GM23338 (cell line): Measurements from ENCODE around the gene ZNF358. TPM values are rescaled to one million over a fixed set of nuclear protein-coding genes. Genes with fewer than 3 reads are reported as not detected.
"Not testable (repeated sequence)": the region's sequence is repeated elsewhere in the genome, so short reads cannot be mapped to it uniquely, and the experiment has no call there.

Source experiments
- ATAC-seq: fragments of 200-7000 bp; cut with Tn5 transposase; 3 replicates; pipeline ENCODE4 v1.9.1; 2020
- DNase-seq: peaks from one replicate; pipeline ENCODE4 v3.0.0-alpha.2; 2015; ENCODE audit warnings: low spot score
- H2AFZ ChIP-seq: fragments of 200-600 bp; sonication (generic); 2 replicates; pipeline ENCODE4 v1.8.0; 2016; ENCODE audit warnings: antibody characterized with exemption, mild to moderate bottlenecking, moderate library complexity
- H3F3A ChIP-seq: fragments of 200-600 bp; sonication (generic); replicated peaks from 2 replicates; pipeline ENCODE4 v1.8.0; 2017; ENCODE audit warnings: antibody characterized with exemption, mixed run types, low read depth
- H3K27ac ChIP-seq: fragments of 200-600 bp; sonication (generic); 2 replicates; pipeline ENCODE4 v1.6.1; 2016; ENCODE audit warnings: low read depth
- H3K27me3 ChIP-seq: fragments of 200-600 bp; sonication (generic); 2 replicates; pipeline ENCODE4 v1.8.0; 2016; ENCODE audit warnings: mild to moderate bottlenecking, mixed run types, moderate library complexity; ENCODE audit not compliant: insufficient read depth
- H3K36me3 ChIP-seq: fragments of 200-600 bp; sonication (generic); 2 replicates; pipeline ENCODE4 v1.8.0; 2016; ENCODE audit warnings: mild to moderate bottlenecking; ENCODE audit not compliant: insufficient read depth
- H3K4me1 ChIP-seq: fragments of 200-600 bp; sonication (generic); 2 replicates; pipeline ENCODE4 v1.8.0; 2016; ENCODE audit warnings: mild to moderate bottlenecking, moderate library complexity; ENCODE audit not compliant: insufficient read depth
- H3K4me2 ChIP-seq: fragments of 200-600 bp; sonication (generic); 2 replicates; pipeline ENCODE4 v1.7.1; 2017; ENCODE audit warnings: mixed run types
- H3K4me3 ChIP-seq: fragments of 200-600 bp; sonication (generic); 2 replicates; pipeline ENCODE4 v1.6.1; 2016; ENCODE audit warnings: mixed run types
- H3K79me2 ChIP-seq: fragments of 200-600 bp; sonication (generic); replicated peaks from 2 replicates; pipeline ENCODE4 v1.8.0; 2017; ENCODE audit warnings: mild to moderate bottlenecking; ENCODE audit not compliant: insufficient read depth
- H3K9me2 ChIP-seq: fragments of 200-600 bp; sonication (generic); 2 replicates; pipeline ENCODE4 v1.8.0; 2017; ENCODE audit not compliant: insufficient read depth
- H4K20me1 ChIP-seq: fragments of 200-600 bp; sonication (generic); replicated peaks from 2 replicates; pipeline ENCODE4 v1.8.0; 2017; ENCODE audit warnings: mild to moderate bottlenecking; ENCODE audit not compliant: insufficient read depth
- H3K27ac Mint-ChIP-seq: 2 replicates; pipeline ENCODE4 v1.8.0; 2020; ENCODE audit warnings: inconsistent platforms, mild to moderate bottlenecking, moderate library complexity, mixed read lengths
- H3K27me3 Mint-ChIP-seq: 3 replicates; pipeline ENCODE4 v1.8.0; 2022; ENCODE audit warnings: low read depth, mild to moderate bottlenecking, moderate library complexity, mixed read lengths, inconsistent platforms; ENCODE audit not compliant: insufficient read depth, poor library complexity
- H3K36me3 Mint-ChIP-seq: 3 replicates; pipeline ENCODE4 v1.8.0; 2021; ENCODE audit warnings: low read depth, mild to moderate bottlenecking, inconsistent platforms, moderate library complexity, mixed read lengths
- H3K4me1 Mint-ChIP-seq: 3 replicates; pipeline ENCODE4 v1.8.0; 2020; ENCODE audit warnings: mild to moderate bottlenecking, inconsistent platforms, mixed read lengths
- H3K4me3 Mint-ChIP-seq: 3 replicates; pipeline ENCODE4 v1.8.0; 2021; ENCODE audit warnings: moderate library complexity, mild to moderate bottlenecking, inconsistent platforms, mixed read lengths
- H3K9me3 Mint-ChIP-seq: 3 replicates; pipeline ENCODE4 v1.8.0; 2020; ENCODE audit warnings: moderate library complexity, mild to moderate bottlenecking, inconsistent platforms, mixed read lengths
- CREB1 ChIP-seq: fragments of 250-450 bp; sonication (Bioruptor Pico); IDR thresholded peaks from 2 replicates; pipeline ENCODE4 v1.5.0; 2020; ENCODE audit warnings: low read depth, mild to moderate bottlenecking, moderate library complexity
- EZH2 ChIP-seq: fragments of 200-600 bp; sonication (generic); IDR thresholded peaks from one replicate; pipeline ENCODE4 v1.8.0; 2017; ENCODE audit warnings: antibody characterized with exemption, mild to moderate bottlenecking, low read depth; ENCODE audit not compliant: unreplicated experiment
- EZH2phosphoT487 ChIP-seq: fragments of 200-600 bp; sonication (generic); IDR thresholded peaks from one replicate; pipeline ENCODE4 v1.8.1; 2018; ENCODE audit warnings: antibody characterized with exemption; ENCODE audit not compliant: unreplicated experiment
- JUNB ChIP-seq: IDR thresholded peaks from one replicate; pipeline ENCODE4 v1.6.1; 2016; ENCODE audit warnings: antibody characterized with exemption; ENCODE audit not compliant: unreplicated experiment
- NANOG ChIP-seq: IDR thresholded peaks from 2 replicates; pipeline ENCODE4 v1.6.1; 2016; ENCODE audit warnings: antibody characterized with exemption, borderline replicate concordance
- POLR2AphosphoS5 ChIP-seq: IDR thresholded peaks from 2 replicates; pipeline ENCODE4 v1.6.1; 2016; ENCODE audit warnings: antibody characterized with exemption, low read depth
- REST ChIP-seq: IDR thresholded peaks from one replicate; pipeline ENCODE4 v1.6.1; 2018; ENCODE audit warnings: antibody characterized with exemption; ENCODE audit not compliant: unreplicated experiment
- ZNF114 ChIP-seq: fragments of 250-450 bp; sonication (Bioruptor Pico); IDR thresholded peaks from 2 replicates; pipeline ENCODE4 v1.5.0; 2020; ENCODE audit warnings: mild to moderate bottlenecking, moderate library complexity
- ZNF331 ChIP-seq: fragments of 250-450 bp; sonication (Bioruptor Pico); IDR thresholded peaks from 2 replicates; pipeline ENCODE4 v1.5.0; 2020; ENCODE audit warnings: low read depth, mild to moderate bottlenecking, moderate library complexity
- polyA plus RNA-seq: library from polyadenylated mRNA; unstranded; fragments of >200 nt; fragmentation: Nextera tagmentation; extraction: Ambion mirVana; gene quantifications from 2 replicates; pipeline ENCODE4 v1.2.1, GENCODE V29; 2016
- total RNA-seq: library from RNA; depleted of rRNA; stranded (reverse); fragments of >200 nt; shearing (Covaris generic); gene quantifications from 2 replicates; pipeline ENCODE4 v1.2.3, GENCODE V29; 2014
- TF ChIP-seq, protein P1 (sequence below): IDR thresholded peaks from 2 replicates; pipeline ENCODE4 v1.6.1; 2016; ENCODE audit warnings: antibody characterized with exemption
- TF ChIP-seq, protein P2 (sequence below): fragments of 250-450 bp; sonication (Bioruptor Pico); IDR thresholded peaks from 2 replicates; pipeline ENCODE4 v1.5.0; 2020; ENCODE audit warnings: mild to moderate bottlenecking, moderate library complexity

Gene ZNF358
- total and polyA plus RNA-seq, 2 experiments from 2014 or later, result 23.8 to 52.9 TPM

GRCh38 chr19:7535998-7536695, 20.2 kb downstream of the ZNF358 start:
- peaks cover 5% of the 10 kb centered on the region; the same call in 2 of the 3 replicates for H3K36me3 Mint-ChIP-seq
- ATAC-seq (no peak), DNase-seq (peak; percentile 69)
- TF ChIP-seq, protein P1, sequence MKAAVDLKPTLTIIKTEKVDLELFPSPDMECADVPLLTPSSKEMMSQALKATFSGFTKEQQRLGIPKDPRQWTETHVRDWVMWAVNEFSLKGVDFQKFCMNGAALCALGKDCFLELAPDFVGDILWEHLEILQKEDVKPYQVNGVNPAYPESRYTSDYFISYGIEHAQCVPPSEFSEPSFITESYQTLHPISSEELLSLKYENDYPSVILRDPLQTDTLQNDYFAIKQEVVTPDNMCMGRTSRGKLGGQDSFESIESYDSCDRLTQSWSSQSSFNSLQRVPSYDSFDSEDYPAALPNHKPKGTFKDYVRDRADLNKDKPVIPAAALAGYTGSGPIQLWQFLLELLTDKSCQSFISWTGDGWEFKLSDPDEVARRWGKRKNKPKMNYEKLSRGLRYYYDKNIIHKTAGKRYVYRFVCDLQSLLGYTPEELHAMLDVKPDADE, result no peak
- TF ChIP-seq POLR2AphosphoS5 (no peak), CREB1 (no peak), EZH2phosphoT487 (no peak), ZNF114 (CRISPR knock-in tag) (no peak), NANOG (no peak), ZNF331 (CRISPR knock-in tag) (no peak), JUNB (no peak), REST (no peak), EZH2 (no peak)
- TF ChIP-seq, protein P2, sequence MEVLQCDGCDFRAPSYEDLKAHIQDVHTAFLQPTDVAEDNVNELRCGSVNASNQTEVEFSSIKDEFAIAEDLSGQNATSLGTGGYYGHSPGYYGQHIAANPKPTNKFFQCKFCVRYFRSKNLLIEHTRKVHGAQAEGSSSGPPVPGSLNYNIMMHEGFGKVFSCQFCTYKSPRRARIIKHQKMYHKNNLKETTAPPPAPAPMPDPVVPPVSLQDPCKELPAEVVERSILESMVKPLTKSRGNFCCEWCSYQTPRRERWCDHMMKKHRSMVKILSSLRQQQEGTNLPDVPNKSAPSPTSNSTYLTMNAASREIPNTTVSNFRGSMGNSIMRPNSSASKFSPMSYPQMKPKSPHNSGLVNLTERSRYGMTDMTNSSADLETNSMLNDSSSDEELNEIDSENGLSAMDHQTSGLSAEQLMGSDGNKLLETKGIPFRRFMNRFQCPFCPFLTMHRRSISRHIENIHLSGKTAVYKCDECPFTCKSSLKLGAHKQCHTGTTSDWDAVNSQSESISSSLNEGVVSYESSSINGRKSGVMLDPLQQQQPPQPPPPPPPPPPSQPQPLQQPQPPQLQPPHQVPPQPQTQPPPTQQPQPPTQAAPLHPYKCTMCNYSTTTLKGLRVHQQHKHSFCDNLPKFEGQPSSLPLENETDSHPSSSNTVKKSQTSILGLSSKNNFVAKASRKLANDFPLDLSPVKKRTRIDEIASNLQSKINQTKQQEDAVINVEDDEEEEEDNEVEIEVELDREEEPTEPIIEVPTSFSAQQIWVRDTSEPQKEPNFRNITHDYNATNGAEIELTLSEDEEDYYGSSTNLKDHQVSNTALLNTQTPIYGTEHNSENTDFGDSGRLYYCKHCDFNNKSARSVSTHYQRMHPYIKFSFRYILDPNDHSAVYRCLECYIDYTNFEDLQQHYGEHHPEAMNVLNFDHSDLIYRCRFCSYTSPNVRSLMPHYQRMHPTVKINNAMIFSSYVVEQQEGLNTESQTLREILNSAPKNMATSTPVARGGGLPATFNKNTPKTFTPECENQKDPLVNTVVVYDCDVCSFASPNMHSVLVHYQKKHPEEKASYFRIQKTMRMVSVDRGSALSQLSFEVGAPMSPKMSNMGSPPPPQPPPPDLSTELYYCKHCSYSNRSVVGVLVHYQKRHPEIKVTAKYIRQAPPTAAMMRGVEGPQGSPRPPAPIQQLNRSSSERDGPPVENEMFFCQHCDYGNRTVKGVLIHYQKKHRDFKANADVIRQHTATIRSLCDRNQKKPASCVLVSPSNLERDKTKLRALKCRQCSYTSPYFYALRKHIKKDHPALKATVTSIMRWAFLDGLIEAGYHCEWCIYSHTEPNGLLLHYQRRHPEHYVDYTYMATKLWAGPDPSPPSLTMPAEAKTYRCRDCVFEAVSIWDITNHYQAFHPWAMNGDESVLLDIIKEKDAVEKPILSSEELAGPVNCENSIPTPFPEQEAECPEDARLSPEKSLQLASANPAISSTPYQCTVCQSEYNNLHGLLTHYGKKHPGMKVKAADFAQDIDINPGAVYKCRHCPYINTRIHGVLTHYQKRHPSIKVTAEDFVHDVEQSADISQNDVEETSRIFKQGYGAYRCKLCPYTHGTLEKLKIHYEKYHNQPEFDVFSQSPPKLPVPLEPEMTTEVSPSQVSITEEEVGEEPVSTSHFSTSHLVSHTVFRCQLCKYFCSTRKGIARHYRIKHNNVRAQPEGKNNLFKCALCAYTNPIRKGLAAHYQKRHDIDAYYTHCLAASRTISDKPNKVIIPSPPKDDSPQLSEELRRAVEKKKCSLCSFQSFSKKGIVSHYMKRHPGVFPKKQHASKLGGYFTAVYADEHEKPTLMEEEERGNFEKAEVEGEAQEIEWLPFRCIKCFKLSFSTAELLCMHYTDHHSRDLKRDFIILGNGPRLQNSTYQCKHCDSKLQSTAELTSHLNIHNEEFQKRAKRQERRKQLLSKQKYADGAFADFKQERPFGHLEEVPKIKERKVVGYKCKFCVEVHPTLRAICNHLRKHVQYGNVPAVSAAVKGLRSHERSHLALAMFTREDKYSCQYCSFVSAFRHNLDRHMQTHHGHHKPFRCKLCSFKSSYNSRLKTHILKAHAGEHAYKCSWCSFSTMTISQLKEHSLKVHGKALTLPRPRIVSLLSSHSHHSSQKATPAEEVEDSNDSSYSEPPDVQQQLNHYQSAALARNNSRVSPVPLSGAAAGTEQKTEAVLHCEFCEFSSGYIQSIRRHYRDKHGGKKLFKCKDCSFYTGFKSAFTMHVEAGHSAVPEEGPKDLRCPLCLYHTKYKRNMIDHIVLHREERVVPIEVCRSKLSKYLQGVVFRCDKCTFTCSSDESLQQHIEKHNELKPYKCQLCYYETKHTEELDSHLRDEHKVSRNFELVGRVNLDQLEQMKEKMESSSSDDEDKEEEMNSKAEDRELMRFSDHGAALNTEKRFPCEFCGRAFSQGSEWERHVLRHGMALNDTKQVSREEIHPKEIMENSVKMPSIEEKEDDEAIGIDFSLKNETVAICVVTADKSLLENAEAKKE (CRISPR knock-in tag), result no peak
- Histone ChIP-seq H3K4me1 (no peaks in the 10 kb centered on the region), H3K27ac (peak overlapping the region; percentile 30; the same call in 1 of the 2 replicates), H4K20me1 (no peaks in the 10 kb centered on the region), H3F3A (peaks cover 5% of the 10 kb centered on the region; the same call in 1 of the 2 replicates), H3K9me2 (no peaks in the 10 kb centered on the region), H3K4me3 (peak overlapping the region; percentile 96), H2AFZ (peak overlapping the region; percentile 91), H3K27me3 (no peaks in the 10 kb centered on the region), H3K4me2 (peak overlapping the region; percentile 95), H3K79me2 (no peaks in the 10 kb centered on the region), H3K36me3 (no peaks in the 10 kb centered on the region; the same call in 1 of the 2 replicates)
- no peaks in the 10 kb centered on the region; the same call in 2 of the 3 replicates for H3K4me1 Mint-ChIP-seq
- peaks cover 12% of the 10 kb centered on the region for H3K27me3 Mint-ChIP-seq
- no peaks in the 10 kb centered on the region; the same call in 2 of the 3 replicates for H3K9me3 Mint-ChIP-seq
- no peak overlapping the region for H3K27ac Mint-ChIP-seq
- H3K4me3 Mint-ChIP-seq, result peak overlapping the region; percentile 89

GRCh38 chr19:7538990-7539389, 23.1 kb downstream of the ZNF358 start:
- H3K36me3 ChIP-seq, H2AFZ ChIP-seq, ATAC-seq, H3F3A ChIP-seq, H3K79me2 ChIP-seq, H3K27me3 ChIP-seq, DNase-seq, H3K9me3 Mint-ChIP-seq, H3K4me2 ChIP-seq, H4K20me1 ChIP-seq, H3K4me1 Mint-ChIP-seq, H3K27ac ChIP-seq, H3K27ac Mint-ChIP-seq, H3K4me3 ChIP-seq, H3K4me1 ChIP-seq, H3K4me3 Mint-ChIP-seq, H3K9me2 ChIP-seq: not testable (repeated sequence)
- Mint-ChIP-seq H3K36me3 (peaks cover 17% of the 10 kb centered on the region), H3K27me3 (peaks cover 12% of the 10 kb centered on the region)
